HG03280 (cell line): ENCODE results near the gene UBAC1.

ENCODE experiments used
- ATAC-seq: cut with Tn5 transposase; IDR thresholded peaks from one replicate; pipeline ENCODE4 v1.9.1; 2021; ENCODE audit warnings: mild to moderate bottlenecking, moderate library complexity; ENCODE audit not compliant: unreplicated experiment

Gene UBAC1

GRCh38 chr9:135994501-135995192 is 33.5 kb upstream of the UBAC1 start:
- no peak for ATAC-seq

GRCh38 chr9:135993765-135994500 is 32.8 kb upstream of the UBAC1 start:
- ATAC-seq: no peak

- no peak for ATAC-seq
Observed at GRCh38 chr9:135993409-135993742, 32.2 kb upstream of the UBAC1 start.

DNA sequence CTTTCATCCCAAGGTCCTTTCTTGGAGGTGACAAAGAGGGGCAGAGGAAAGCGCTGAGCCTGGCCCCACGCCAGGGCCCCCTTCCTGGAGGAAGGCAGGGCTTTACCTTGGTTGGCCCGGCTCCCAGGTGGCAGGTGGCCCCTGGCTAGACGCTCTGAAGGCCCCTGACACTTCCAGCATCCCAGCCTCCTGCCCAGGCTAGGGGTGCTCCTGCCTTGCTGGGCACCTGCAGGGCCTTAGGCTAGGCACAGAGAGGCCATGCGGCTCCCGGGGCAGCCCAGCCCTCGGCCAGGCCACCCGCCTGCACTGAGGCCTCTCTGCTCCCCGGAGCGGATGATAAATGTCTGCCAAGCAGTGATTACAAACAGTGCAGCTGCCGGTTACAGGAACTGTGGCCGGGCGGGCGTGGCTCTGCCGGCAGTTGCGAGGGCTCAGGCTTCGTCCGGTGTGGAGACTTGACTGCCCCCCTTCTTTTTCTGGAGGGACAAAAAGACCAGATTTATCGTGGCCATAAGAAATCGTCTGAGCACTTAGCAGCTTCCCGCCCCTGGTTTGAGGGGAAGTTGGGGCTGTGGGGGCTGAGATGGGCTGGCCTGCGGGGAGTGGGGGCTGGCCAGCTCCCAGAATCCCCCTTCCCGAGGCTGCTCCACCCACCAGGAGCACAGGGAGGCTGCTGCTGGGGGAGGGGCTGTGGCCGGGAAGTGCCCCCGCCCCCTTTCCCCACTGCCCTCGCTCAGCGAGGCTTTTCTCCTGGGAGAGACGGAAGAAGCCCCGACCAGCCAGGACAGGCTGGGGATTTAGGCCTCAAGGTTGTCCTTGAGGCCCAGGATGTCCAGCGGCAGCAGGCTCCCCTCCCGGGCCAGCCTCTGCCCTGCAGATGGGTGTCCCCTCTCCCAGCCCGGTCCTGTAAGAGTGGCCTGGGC is 31.6 kb upstream of the UBAC1 start:
- ATAC-seq: no peak

- no peak for ATAC-seq
Observed at GRCh38 chr9:135991771-135992170, 30.6 kb upstream of the UBAC1 start.

DNA sequence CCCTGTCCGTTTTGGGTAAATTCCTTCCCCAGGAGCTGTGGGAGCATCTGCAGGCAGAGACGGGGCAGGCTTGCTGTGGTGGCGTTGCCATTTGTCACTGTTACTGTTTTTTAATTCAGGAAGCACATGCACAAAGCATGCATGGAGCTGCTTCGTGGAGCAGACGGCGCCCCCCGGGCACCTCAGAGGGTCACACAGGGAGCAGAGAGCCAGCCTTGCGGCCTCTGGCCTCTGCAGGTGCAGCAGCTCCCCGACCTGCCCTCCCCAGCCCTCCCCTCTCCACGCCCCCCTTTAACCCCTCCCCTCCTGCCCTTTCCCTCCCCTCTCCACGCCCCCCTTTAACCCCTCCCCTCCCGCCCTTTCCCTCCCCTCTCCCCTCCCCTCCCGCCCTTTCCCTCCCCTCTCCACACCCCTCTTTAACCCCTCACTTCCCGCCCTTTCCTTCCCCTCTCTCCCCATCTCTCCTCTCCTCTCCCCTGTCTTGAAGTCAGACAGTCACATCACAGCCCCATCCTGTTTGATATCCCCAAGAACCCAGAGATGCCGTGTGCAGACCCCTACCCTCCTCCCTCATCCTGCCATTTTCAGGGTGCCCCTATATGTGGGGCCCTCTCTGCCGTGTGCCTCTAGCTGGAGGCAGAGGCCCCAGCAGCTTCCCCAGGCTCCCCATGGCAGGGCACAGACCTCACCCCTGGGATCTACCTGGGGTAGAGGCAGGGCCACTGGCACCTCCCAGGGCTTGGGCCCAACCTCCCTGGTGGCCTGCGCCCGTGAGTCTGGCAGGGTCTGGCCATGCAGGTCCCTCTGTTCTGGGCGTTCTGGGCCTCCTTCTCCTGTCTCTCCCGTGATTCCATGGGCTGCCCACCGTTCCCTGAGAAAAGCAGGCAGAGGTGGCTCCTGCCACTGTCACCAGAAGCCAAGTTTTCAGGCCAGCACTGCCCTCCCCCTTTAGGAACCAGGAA is 29.6 kb upstream of the UBAC1 start:
- ATAC-seq: no peak

GRCh38 chr9:135989722-135990467 is 28.7 kb upstream of the UBAC1 start:
- no peak for ATAC-seq

DNA sequence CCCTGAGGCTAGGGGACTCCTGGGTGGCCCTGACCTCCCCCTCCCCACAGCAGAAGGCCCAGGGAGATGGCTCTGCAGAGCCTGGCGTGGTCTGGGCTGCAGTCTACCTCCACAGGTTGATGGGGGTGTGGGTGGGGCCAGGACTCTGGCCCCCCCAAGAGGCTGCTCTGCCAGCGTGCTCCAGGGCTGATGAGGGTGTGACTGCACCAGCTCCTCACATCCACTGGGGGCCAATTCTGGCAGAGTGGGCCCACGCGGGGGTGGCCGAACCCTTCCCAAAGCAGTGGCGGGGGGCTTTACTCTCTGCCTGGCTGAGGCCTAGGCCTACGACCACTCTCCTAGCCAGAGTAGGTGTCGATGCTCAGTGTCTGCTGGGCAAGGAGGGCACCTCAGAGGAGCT is 28.0 kb upstream of the UBAC1 start:
- no peak for ATAC-seq

- ATAC-seq: no peak
Observed at GRCh38 chr9:135988493-135988892, 27.3 kb upstream of the UBAC1 start.

DNA sequence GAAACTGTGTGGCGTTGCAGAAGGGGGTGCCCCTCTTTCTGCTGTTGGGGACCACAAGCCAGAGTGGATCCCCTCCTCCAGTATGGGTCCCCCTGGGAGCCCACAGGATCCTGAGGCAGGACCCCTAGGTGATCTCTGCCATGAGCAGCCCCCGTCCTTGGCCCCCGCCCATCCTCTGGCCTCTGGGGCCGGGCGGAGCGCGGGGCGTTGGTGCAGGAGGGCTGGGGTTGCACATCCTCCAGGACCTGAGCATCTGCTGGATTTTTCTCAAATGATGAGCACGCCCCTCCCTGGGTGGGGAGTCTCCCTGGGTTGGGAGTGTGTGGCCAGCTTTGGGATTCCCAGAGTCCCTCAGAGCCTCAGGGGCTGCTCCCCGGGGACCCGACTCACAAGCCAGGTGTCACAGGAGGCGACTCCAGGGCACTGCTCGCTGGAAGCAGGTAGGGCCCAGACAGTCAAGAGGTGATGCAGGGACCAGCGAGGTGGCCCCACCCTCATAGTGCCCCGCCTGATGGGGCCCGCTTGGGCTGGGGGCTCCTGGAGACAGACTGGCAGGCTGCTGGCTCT is 26.7 kb upstream of the UBAC1 start:
- no peak for ATAC-seq

DNA sequence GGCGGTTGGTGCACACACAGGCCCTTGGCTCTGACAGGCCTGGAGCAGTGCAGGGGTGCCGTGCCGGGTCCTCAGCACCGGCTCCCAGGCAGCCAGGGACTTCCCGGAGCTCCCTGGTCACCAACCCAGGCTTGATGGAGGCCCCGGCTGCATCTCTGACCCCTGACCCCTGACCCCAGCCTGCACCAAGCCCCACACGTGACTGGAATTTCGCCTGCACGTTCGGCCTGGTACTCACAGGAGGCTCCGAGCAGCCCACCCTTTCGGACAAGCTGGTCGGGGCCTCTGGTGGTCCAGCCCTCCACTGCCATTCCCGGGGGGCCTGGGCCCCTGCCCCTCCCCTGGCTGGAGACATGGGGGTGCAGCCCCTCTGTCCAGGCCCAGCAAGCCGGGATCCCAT is 25.4 kb upstream of the UBAC1 start:
- ATAC-seq: no peak

GRCh38 chr9:135985889-135986288 is 24.7 kb upstream of the UBAC1 start:
- ATAC-seq: no peak

DNA sequence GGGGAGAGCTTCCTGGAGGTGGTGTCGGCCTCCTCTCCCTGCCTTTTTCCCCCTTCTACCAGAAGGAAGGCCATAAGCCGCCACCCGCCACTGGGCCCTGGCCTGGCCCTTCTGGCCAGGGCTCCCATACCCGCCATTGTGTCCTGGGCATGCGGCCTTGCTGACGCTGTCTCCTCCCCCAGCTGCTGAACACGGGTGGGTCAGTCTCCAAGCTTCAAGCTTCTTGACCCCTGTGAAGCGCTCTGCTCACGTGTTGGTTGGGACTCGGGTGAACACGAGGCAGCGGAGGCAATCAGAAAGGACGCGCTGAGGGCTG is 24.2 kb upstream of the UBAC1 start:
- no peak for ATAC-seq

DNA sequence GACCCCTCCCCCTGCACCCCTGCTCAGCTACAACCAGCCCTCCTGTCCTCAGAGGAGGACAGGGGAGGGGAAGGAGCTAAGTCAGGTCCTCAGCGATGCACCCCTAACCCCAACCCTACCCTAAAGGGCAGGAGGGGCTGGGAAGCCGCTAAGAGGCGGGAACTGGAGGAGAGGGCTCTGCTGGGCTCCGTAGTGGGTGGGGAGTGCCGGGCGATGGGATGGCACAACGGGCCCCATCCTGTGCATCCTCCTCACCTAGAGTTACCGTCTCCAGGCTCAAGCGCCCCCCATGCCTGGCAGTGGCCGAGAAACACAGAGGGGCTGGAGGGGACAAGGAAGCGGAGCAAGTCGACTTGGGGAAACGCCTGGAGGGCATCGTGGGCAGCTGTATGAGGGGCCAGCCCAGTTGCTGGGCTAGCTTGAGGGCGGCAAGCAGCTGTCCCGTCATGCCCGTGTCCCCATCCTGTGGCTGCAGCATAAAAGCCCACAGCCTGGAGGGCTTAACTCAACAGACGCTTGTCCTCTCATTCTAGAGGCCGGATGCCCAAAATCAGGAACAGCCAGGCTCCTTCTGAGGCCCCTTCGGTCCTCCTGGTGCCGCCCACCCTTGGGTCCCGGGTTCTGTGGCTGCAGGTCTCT is 23.0 kb upstream of the UBAC1 start:
- ATAC-seq: no peak

DNA sequence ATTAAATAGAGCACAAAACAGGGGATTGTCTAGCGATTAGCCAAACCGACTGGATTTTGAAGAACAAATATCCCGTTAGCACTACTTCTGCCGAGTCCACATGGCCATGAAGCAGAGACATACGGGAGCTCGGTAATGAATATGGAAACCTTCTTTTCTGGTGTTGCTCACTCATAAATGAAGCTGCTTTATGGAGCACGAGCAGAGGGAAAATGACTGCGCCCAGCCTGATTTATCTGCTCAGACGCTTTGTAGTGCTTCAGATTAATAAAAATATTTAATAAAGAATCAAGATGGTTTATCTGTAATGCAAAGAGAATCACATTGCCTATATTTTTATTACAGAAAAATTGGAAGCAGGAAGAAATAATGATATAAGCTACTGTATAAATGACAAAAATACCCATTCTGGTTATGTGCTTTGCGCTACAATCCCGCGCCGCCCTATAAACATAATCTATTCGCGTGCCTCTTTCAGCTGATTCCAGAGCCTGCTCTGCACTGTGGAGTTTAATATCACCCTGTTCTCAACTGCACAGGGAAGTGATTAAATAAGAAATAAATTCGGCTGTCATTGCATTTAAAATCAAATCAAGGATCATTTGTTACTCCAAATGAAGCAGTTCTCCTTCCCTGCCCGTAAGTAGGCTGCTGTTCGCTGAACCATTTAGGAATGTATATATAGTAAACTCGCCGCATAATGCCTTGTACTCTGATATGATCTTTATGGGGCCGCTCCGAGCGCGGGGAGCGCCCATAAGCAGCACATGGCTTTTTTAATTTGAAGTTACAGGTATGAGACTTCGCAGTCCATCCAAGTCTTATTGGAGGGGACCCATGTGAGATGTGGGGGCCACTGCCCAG is 22.3 kb upstream of the UBAC1 start:
- no peak for ATAC-seq

GRCh38 chr9:135982499-135983207 is 21.5 kb upstream of the UBAC1 start:
- no peak for ATAC-seq

- ATAC-seq: no peak
Observed at GRCh38 chr9:135980926-135981630, 19.9 kb upstream of the UBAC1 start.
